ENCODE results near the gene INSC.

- TF ChIP-seq PBX3 (CRISPR knock-in tag; IDR thresholded peaks at IDR 0.05) (no peak), ZNF302 (tag by site-specific recombination; IDR thresholded peaks at IDR 0.05; ENCODE audit: low read depth) (no peak), OVOL3 (tag by site-specific recombination; IDR thresholded peaks at IDR 0.05) (no peak), CTCF (tag by site-specific recombination; IDR thresholded peaks at IDR 0.05) (no peak), ZNF121 (tag by site-specific recombination; IDR thresholded peaks at IDR 0.05) (no peak), TCF7L2 (IDR thresholded peaks at IDR 0.05; ENCODE audit: borderline replicate concordance, low read depth, low read length) (no peak), PRDM2 (tag by site-specific recombination; IDR thresholded peaks at IDR 0.05; ENCODE audit: borderline replicate concordance) (no peak)
These were observed 9.8 kb downstream of the INSC start for GRCh38 chr11:15124528-15124927.

All from HEK293 (cell line).